NCI-H187 treated with DMSO at 0.1 percent for 48 hours (cell line): ENCODE data around the gene EIF4A2.
A peak's percentile ranks its signal among the peaks of the same experiment; 100 is the strongest.

Source experiments
- DNase-seq: peaks from one replicate; lab custom pipeline; 2025; lab: John Stamatoyannopoulos, UW

Gene EIF4A2

GRCh38 chr3:186783058-186783730 is at the start of gene EIF4A2:
EIF4A2 (plus strand) TSS chr3:186783577; CDS start chr3:186783611, 34 bp downstream.
- DNase-seq = peak; percentile 34

DNA sequence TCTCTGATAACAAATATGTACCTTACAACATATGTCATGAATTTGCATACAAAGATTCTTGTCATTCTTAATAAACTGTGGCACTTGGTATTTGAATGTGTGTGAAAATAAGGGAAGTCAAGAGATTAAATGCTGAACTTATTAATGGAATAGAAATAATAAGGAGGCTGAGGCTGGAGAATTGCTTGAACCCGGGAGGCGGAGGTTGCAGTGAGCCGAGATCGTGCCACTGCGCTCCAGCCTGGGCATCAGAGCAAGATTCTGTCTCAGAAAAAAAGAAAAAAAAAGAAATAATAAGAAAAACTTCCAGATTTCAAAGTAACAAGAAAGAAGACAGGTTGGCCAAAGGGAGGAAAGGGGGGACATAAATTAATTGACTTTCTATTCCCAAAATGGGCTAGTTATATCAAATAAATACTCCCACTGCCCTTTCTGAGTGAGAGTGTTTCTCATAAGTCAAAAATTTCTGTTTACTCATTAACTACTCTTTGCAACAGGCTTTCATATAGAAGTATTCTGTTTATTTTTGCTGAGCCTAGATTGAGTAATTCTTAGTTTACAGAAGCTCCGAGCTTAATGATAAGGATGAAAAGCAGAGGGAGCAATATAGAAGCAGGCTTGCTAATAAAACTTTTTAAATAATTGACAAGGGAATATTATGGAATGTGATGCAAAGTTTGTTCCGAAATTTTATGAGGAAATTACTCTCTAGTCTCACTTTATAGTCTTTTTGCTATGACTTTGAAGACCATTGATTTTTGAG is 40.6 kb upstream of the EIF4A2 start:
- no peak for DNase-seq

DNA sequence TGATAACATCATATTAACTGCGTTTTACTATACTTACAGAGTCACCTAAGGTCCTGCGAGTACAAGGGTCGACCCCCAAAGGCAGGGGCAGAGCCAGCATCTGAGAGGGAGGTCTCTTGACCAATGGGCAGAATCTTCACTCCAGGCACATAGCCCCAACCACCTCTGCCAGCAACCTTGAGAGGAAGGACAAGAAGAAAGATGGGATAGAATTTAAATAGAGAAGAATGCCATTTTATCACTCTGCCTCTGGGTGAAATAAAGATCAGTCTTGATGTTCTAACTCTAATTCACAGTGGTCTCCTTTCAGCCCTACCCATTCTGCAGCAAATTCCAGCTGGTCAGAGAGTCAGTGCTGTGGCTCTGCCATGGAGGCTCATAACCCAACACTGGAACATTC is 39.7 kb upstream of the EIF4A2 start:
- no peak for DNase-seq

DNA sequence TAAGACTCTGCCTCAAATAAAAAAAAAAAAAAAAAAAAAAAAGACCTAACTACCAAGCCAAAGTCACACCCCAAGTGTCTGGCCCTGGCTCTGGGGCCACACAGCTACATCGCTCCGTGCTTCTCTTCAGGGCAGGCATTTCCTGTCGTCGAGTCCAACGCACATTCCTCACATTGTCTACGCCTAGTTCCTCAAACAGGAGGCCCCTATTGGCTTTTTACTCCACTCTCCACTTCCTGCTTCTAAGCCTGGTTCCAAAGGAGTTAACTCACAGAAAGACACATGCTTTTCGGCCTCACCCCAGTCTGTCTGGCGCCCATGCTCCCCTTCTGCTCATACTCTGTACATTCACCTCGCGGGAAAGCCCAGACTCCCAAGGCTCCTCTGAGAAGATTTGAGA is 37.4 kb upstream of the EIF4A2 start:
- no peak for DNase-seq

- DNase-seq = no peak
Observed at GRCh38 chr3:186750316-186750715, 33.1 kb upstream of the EIF4A2 start.

GRCh38 chr3:186751480-186751879 is 31.9 kb upstream of the EIF4A2 start:
- no peak for DNase-seq

DNA sequence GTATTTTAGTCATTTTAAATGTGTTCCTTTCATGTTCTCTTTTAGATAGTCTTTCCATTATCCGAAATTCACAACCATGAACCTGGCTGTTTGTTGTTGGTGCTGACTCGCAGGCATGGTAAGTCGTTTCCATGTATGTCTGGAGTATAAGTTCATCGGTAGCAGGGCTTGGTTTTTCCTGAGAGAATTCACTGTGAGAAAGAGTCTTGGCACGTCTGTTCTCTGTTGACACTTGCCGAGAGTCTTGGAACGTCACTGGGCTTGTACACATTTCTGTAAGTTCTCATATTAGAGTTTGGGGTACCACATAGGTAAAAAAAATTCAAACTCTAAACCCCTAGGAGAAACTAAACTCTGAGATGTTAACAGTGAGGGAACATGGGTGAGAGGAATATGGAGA is 29.4 kb upstream of the EIF4A2 start:
- DNase-seq = no peak

DNA sequence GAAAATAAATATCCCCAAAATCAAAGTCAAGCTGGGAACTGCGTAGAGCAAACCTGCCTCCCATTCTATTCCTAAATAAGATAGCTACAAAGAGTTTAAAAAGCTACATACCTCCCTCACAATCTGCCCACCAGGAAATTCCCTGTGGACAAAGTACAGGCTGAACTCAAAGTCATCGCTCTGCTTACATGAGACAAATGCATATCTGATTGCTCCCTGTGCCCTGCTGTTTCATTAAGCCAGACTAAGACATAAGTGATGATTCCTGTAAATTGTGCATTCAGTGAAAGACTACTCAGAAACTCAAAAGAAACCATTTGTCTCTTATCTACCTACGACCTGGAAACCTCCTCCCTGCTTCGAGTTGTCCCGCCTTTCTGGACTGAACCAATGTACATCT is 28.5 kb upstream of the EIF4A2 start:
- DNase-seq = no peak

DNA sequence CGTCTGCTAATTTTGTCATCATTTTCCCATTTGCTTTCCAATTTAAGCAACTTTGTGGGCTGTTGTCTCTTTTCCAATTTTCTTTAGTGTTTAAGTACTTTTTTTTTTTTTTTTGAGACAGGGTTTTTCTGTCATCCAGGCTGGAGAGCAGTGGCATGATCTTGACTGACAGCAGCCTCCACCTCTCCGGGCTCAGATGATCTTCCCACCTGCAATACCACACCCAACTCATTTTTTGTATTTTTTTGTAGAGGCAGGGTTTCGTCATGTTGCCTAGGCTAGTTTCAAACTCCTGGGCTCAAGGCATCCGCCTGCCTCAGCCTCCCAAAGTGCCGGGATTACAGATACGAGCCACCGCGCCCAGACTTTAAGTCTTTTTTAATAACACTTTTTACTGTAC is 26.2 kb upstream of the EIF4A2 start:
- DNase-seq = no peak

DNA sequence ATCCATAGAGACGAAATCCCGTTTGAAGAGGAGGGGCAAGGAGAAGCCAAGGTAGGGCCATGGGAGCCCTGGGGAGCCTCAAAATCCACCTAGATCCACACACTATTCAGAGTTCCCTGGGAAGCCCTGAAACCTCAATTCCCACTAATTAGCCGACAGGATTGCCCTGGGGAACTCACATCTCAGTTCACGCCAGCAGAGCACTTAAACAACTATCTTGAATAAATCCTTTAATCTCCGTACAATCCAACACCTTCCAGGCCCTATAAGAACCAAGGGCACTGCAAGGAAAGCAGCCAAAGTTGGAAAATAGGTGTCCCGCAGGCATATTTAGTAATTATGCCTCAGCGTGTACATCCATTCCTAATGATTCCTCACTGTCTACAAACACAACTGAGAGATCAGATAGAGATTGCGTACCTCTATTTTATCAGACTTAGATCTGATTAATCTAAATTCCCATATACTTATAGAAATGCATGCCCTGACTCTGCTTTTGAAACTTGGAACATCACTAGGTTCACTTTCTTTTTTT is 25.6 kb upstream of the EIF4A2 start:
- DNase-seq = no peak

GRCh38 chr3:186759231-186759930 is 24.0 kb upstream of the EIF4A2 start:
- no peak for DNase-seq

- DNase-seq = no peak
Observed at GRCh38 chr3:186760141-186760833, 23.1 kb upstream of the EIF4A2 start.

- no peak for DNase-seq
Observed at GRCh38 chr3:186760897-186761447, 22.4 kb upstream of the EIF4A2 start.

DNA sequence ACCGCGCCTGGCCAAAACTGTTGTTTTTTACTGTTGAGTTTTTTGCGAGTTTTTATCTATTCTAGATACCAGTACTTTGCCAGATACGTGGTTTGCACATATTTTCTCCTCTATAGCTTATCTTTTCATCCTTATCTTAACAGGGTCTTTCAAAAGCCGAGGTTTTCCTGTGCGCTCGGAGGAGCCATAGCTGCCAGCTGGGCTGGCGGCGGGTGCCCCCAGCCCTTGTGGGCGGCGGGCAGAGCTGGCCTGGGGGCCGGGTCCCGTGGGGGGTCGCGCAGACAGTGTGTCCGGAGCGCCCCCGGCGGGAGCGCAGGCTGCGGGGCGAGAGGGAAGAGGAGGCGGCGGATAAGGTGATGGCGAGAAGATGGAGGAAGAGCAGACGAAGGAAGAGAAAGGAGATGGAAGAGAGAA is 11.1 kb upstream of the EIF4A2 start:
- DNase-seq = no peak

DNA sequence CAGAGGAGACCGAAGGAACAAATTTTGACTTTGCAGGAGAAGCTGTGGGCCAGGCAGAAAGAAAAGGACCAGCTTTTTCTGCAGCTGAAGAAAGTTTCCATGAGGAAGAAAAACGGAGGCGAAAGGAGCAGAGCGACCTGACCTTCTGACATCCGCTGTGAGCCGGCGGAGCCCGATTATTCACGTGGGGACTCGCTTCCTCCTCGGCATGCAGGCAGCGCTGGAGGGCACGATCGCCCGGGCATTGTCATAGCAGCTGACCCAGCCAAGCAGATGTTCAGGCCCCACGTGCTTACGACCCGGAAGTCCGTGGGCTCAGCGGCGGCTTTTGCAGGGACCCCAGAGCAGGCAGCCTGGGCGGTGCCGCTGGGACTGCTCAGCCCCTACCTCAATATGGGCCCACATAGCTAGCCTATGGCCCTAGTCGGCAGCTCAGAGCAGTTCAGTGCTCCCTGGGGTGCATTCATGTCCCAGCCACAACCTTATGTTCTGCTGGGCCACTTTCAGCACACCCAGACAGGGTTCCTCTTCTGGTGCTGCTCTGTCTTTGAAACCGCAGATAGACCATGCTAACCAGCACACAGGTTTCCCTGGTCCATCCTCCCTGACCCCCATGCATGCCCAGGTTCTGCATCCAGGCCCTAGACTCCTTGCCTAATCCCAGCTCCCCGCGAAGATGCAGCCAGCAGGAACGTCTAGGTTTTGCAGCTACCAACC is 10.5 kb upstream of the EIF4A2 start:
- no peak for DNase-seq

- no peak for DNase-seq
Observed at GRCh38 chr3:186775999-186776398, 7.4 kb upstream of the EIF4A2 start.

- no peak for DNase-seq
Observed at GRCh38 chr3:186779204-186779603, 4.2 kb upstream of the EIF4A2 start.

DNA sequence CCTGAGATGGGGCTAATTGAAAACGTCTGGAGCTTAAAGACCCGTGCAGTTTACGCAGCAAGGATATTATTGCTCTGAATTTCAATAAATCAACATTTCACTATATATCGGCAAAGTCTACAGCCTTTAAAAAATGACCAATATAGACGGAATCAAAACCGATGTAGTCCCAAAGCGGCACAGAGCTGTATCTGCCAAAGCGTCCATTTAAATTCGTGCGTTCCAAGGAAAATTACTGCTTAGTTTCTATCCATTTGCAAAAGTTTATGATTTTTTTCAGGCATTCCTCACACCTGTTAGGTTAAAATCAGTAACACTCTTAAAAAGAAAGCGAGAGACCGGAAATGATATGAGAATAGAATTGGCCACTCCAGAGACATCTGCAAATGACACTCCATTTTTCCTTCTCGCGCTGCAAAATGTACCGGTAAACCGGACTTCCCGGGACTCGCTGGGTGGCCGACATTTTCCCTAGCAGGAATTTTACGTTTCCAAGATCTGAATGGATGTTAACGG is 777 bp upstream of the EIF4A2 start:
- DNase-seq = no peak

- no peak for DNase-seq
Observed at GRCh38 chr3:186783731-186784515, 546 bp downstream of the EIF4A2 start.

DNA sequence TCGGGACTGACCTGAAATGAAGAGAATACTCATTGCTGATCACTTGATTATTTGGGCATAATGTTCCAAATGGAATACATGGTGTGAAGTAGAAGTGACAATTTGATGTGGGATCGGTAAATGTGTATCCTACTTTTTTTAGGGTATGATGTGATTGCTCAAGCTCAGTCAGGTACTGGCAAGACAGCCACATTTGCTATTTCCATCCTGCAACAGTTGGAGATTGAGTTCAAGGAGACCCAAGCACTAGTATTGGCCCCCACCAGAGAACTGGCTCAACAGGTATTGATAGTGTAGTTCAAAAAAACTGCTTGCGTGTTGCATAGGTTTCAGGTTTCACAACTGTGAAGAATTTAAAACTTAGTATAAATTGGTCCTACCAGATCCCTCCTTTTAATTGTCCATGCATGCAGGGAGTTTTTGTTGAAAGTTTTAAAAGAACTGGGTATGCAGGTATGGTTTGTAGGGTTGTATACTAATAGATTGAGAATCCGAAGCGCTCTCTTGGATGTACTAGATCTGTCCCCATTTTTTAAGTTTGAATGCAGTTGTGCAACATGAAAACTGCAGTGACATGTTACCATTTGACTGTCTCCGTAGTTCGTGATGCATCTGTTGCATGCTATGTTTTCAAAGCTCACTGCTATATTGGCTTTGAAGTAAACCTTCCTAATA is 1.6 kb downstream of the EIF4A2 start:
- DNase-seq = no peak
